KMS-11 (cell line): ENCODE data around the gene ANGEL2.

Source experiments
- H2AFZ ChIP-seq: fragments of 200-600 bp; sonication (generic); 2 replicates; pipeline ENCODE4 v1.6.1; 2016; ENCODE audit warnings: antibody characterized with exemption, mixed run types, low read depth
- H3K27ac ChIP-seq: fragments of 200-600 bp; sonication (generic); 2 replicates; pipeline ENCODE4 v1.6.1; 2016; ENCODE audit warnings: mild to moderate bottlenecking, mixed run types
- H3K27me3 ChIP-seq: fragments of 200-600 bp; sonication (generic); 2 replicates; pipeline ENCODE4 v1.6.1; 2017; ENCODE audit warnings: mild to moderate bottlenecking, low read depth, mixed run types, moderate library complexity; ENCODE audit not compliant: insufficient read depth
- H3K36me3 ChIP-seq: fragments of 200-600 bp; sonication (generic); 2 replicates; pipeline ENCODE4 v1.6.1; 2017; ENCODE audit warnings: mild to moderate bottlenecking, mixed run types; ENCODE audit not compliant: insufficient read depth
- H3K4me1 ChIP-seq: fragments of 200-600 bp; sonication (generic); 2 replicates; pipeline ENCODE4 v1.6.1; 2016; ENCODE audit warnings: mild to moderate bottlenecking, low read depth, mixed run types; ENCODE audit not compliant: poor library complexity, severe bottlenecking
- H3K4me2 ChIP-seq: fragments of 200-600 bp; sonication (generic); 2 replicates; pipeline ENCODE4 v1.7.0; 2016; ENCODE audit warnings: mild to moderate bottlenecking, mixed run types
- H3K4me3 ChIP-seq: fragments of 200-600 bp; sonication (generic); IDR thresholded peaks from 2 replicates; pipeline ENCODE4 v1.6.1; 2017; ENCODE audit warnings: low read depth, low read length, mixed read lengths; ENCODE audit not compliant: insufficient read depth
- H3K79me2 ChIP-seq: fragments of 200-600 bp; sonication (generic); 2 replicates; pipeline ENCODE4 v1.6.1; 2016; ENCODE audit warnings: low read depth, mixed run types; ENCODE audit not compliant: insufficient read depth
- H3K9ac ChIP-seq: fragments of 200-600 bp; sonication (generic); 2 replicates; pipeline ENCODE4 v1.6.1; 2016; ENCODE audit warnings: mild to moderate bottlenecking, mixed run types
- H4K20me1 ChIP-seq: fragments of 200-600 bp; sonication (generic); 2 replicates; pipeline ENCODE4 v1.6.1; 2016; ENCODE audit warnings: mild to moderate bottlenecking, mixed run types; ENCODE audit not compliant: insufficient read depth
- TF ChIP-seq, protein P1 (sequence below): fragments of 200-600 bp; sonication (generic); conservative IDR thresholded peaks from 2 replicates; pipeline ENCODE4 v1.6.1; 2017; ENCODE audit warnings: low read depth, mild to moderate bottlenecking, antibody characterized with exemption, low read length, moderate library complexity, mixed read lengths

The ANGEL2 gene

DNA sequence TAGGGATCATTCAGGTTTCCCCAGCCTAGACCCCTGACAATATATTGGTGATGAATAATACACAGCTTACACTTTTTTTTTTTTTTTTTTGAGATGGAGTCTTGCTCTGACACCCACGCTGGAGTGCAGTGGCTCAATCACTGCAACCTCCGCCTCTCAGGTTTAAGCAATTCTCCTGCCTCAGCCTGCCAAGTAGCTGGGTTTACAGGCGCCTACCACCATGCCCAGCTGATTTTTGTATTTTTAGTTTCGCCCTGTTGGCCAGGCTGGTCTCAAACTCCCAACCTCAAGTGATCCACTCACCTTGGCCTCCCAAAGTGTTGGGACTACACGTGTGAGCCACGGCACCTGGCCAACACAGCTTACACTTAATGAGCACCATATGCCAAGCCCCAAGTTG is 58.1 kb downstream of the ANGEL2 start:
- H3K27me3 ChIP-seq: no peaks in the 10 kb centered on the region
- H3K79me2 ChIP-seq: no peaks in the 10 kb centered on the region
- no peaks in the 10 kb centered on the region for H3K36me3 ChIP-seq
- no peak overlapping the region for H3K27ac ChIP-seq
- H3K4me3 ChIP-seq: no peak overlapping the region
- H3K4me2 ChIP-seq: no peak overlapping the region
- no peak overlapping the region for H3K9ac ChIP-seq
- TF ChIP-seq, protein P1, sequence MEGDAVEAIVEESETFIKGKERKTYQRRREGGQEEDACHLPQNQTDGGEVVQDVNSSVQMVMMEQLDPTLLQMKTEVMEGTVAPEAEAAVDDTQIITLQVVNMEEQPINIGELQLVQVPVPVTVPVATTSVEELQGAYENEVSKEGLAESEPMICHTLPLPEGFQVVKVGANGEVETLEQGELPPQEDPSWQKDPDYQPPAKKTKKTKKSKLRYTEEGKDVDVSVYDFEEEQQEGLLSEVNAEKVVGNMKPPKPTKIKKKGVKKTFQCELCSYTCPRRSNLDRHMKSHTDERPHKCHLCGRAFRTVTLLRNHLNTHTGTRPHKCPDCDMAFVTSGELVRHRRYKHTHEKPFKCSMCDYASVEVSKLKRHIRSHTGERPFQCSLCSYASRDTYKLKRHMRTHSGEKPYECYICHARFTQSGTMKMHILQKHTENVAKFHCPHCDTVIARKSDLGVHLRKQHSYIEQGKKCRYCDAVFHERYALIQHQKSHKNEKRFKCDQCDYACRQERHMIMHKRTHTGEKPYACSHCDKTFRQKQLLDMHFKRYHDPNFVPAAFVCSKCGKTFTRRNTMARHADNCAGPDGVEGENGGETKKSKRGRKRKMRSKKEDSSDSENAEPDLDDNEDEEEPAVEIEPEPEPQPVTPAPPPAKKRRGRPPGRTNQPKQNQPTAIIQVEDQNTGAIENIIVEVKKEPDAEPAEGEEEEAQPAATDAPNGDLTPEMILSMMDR: no peak
- H2AFZ ChIP-seq: no peak overlapping the region
- H3K4me1 ChIP-seq: peaks cover 21% of the 10 kb centered on the region
- no peaks in the 10 kb centered on the region for H4K20me1 ChIP-seq

DNA sequence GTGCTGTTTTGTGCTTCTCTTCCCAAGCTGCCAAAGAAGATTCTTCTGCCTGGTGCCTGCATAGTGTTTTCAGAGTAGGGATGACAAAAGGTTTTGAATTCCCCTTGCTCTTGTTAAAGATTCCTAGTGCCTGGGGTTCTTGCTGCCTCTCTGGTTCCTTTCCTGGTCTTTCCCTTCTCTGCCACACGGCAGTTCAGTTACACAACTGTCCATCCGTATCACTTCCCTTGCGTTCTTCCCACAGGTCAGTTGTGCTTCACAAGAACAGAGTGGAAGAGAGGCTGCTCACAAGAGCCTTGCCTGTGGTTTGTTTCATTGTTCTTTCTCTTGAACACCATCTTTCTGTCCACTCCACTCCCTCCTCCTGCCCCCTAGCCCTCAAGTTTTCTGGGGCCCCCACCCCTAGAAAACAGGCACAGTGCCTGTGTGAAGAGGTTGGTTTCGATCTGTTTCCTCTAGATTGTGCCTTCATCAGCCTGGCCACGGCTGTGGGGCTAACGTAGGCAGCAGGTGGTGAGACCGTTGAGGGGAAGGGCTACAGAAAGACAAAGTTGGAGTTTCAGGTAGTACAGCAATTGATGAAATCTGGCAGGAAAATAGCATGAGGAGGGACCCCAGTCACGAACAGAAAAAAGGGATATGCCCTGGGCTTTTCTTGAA is 59.6 kb downstream of the ANGEL2 start:
- no peaks in the 10 kb centered on the region for H3K36me3 ChIP-seq
- H3K4me2 ChIP-seq: peak overlapping the region; percentile 14; the same call in 1 of the 2 replicates
- H3K4me3 ChIP-seq: no peak overlapping the region
- no peak overlapping the region; the same call in 1 of the 2 replicates for H2AFZ ChIP-seq
- no peak overlapping the region for H3K9ac ChIP-seq
- H4K20me1 ChIP-seq: no peaks in the 10 kb centered on the region
- H3K4me1 ChIP-seq: peaks cover 27% of the 10 kb centered on the region
- H3K27ac ChIP-seq: peak overlapping the region; percentile 21; the same call in 1 of the 2 replicates
- no peaks in the 10 kb centered on the region for H3K27me3 ChIP-seq
- TF ChIP-seq, protein P1: no peak
- no peaks in the 10 kb centered on the region for H3K79me2 ChIP-seq

DNA sequence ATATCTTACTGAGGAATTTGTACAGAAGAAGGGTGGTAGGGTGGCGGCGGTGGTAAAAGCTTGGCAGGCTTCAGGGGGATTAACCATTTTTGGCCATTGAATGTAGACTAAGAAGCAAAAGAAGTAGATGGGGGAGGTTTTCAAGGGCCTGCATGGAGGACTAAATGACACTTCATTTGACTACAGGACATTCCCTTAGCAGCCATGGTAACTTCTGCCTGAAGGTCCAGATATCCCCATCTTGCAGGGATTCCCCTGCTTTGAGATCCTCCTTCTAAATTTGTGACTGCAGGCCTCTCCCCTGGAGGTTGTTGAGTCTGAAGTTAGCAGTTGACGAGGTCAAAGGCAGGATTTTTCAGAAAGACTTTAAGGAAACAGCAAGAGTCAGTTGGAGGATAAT is 60.6 kb downstream of the ANGEL2 start:
- Histone ChIP-seq H3K4me2 (no peak overlapping the region), H3K79me2 (no peaks in the 10 kb centered on the region), H3K4me3 (no peak overlapping the region), H3K9ac (no peak overlapping the region), H3K4me1 (peaks cover 27% of the 10 kb centered on the region), H3K27me3 (no peaks in the 10 kb centered on the region), H2AFZ (no peak overlapping the region), H3K27ac (no peak overlapping the region), H3K36me3 (no peaks in the 10 kb centered on the region), H4K20me1 (no peaks in the 10 kb centered on the region)
- TF ChIP-seq, protein P1: no peak

DNA sequence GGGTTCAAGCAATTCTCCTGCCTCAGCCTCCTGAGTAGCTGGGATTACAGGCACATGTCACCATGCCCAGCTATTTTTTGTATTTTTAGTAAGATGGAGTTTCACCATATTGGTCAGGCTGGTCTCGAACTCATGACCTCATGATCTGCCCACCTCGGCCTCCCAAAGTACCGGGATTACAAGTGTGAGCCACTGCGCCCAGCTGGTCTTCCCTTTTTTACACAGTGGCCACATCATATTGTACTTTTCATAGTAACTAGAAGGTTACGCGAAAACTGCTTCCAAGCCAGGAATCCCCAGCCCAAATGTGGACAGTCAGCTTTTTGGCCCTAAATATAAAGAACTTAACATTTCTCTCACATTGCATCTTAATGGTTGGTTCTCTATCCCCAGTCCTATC is 61.2 kb downstream of the ANGEL2 start:
- no peaks in the 10 kb centered on the region for H3K27me3 ChIP-seq
- H4K20me1 ChIP-seq: no peaks in the 10 kb centered on the region
- H3K4me3 ChIP-seq: no peak overlapping the region
- no peaks in the 10 kb centered on the region for H3K79me2 ChIP-seq
- H3K9ac ChIP-seq: no peak overlapping the region
- H3K27ac ChIP-seq: no peak overlapping the region
- no peaks in the 10 kb centered on the region for H3K36me3 ChIP-seq
- no peak overlapping the region for H2AFZ ChIP-seq
- TF ChIP-seq, protein P1: no peak
- peaks cover 27% of the 10 kb centered on the region for H3K4me1 ChIP-seq
- H3K4me2 ChIP-seq: no peak overlapping the region
